Measurements from ENCODE around the gene RAB41. TPM values are rescaled to one million over a fixed set of nuclear protein-coding genes. Genes with fewer than 3 reads are reported as not detected.

Gene RAB41
- total and polyA plus RNA-seq, 7 experiments from 2014 or later: not detected

GRCh38 chrX:70252491-70252890 is 29.5 kb upstream of the RAB41 start:
- Histone ChIP-seq H3K36me3 (ENCODE audit: control insufficient read depth in 2 of 3, insufficient read depth in 3 of 3, low read length in 3 of 3) (no peaks in the 10 kb centered on the region), H3K4me3 (ENCODE audit: low read length) (no peak overlapping the region), H3K9me3 (ENCODE audit: control insufficient read depth in 2 of 3, low read length in 3 of 3) (no peaks in the 10 kb centered on the region), H3K27me3 (ENCODE audit: control insufficient read depth in 2 of 2, insufficient read depth in 2 of 2, low read length in 2 of 2) (no peaks in the 10 kb centered on the region), H3K27ac (ENCODE audit: low read depth, low read length) (no peak overlapping the region), H3K4me1 (ENCODE audit: control insufficient read depth in 2 of 2, insufficient read depth in 2 of 2, low read length in 2 of 2) (no peaks in the 10 kb centered on the region)
- H3K27me3 Mint-ChIP-seq: no peaks in the 10 kb centered on the region
- DNase-seq: no peak
- ChIA-PET CTCF (no interaction called here), POLR2A (interaction anchor here (0.6 to 0.7 kb wide), 2 partner anchors 55 to 218 kb away, joined by 3 to 4 read pairs; no protein-coding TSS in a partner anchor)
- H3K4me1 Mint-ChIP-seq: peaks cover 0 to 6% (median 0%) of the 10 kb centered on the region in 7 donors
- no peak overlapping the region for H3K4me3 Mint-ChIP-seq
- intact Hi-C loops (cut with micrococcal nuclease): no loop called here
- no peaks in the 10 kb centered on the region for H3K9me3 Mint-ChIP-seq
- H3K27ac Mint-ChIP-seq: no peak overlapping the region
- peaks cover 0 to 18% (median 6%) of the 10 kb centered on the region in 5 donors for H3K36me3 Mint-ChIP-seq
- no peak for ATAC-seq

- ChIA-PET POLR2A (no interaction called here), CTCF (no interaction called here)
- peaks cover 0 to 6% (median 0%) of the 10 kb centered on the region in 7 donors for H3K4me1 Mint-ChIP-seq
- no peaks in the 10 kb centered on the region for H3K9me3 Mint-ChIP-seq
- no peak overlapping the region for H3K27ac Mint-ChIP-seq
- H3K9me3 ChIP-seq (ENCODE audit: control insufficient read depth in 2 of 3, low read length in 3 of 3): no peaks in the 10 kb centered on the region
- H3K27me3 Mint-ChIP-seq: no peaks in the 10 kb centered on the region
- no peak for DNase-seq
- H3K27ac ChIP-seq (ENCODE audit: low read depth, low read length): no peak overlapping the region
- H3K4me1 ChIP-seq (ENCODE audit: control insufficient read depth in 2 of 2, insufficient read depth in 2 of 2, low read length in 2 of 2): no peaks in the 10 kb centered on the region
- H3K36me3 ChIP-seq (ENCODE audit: control insufficient read depth in 2 of 3, insufficient read depth in 3 of 3, low read length in 3 of 3): no peaks in the 10 kb centered on the region
- no peaks in the 10 kb centered on the region for H3K27me3 ChIP-seq (ENCODE audit: control insufficient read depth in 2 of 2, insufficient read depth in 2 of 2, low read length in 2 of 2)
- no peak overlapping the region for H3K4me3 ChIP-seq (ENCODE audit: low read length)
- no peak overlapping the region for H3K4me3 Mint-ChIP-seq
- H3K36me3 Mint-ChIP-seq: peaks cover 0 to 18% (median 6%) of the 10 kb centered on the region in 5 donors
- no peak for ATAC-seq
- intact Hi-C loops (cut with micrococcal nuclease): no loop called here
Observed at GRCh38 chrX:70253377-70254062, 28.5 kb upstream of the RAB41 start.

- Histone ChIP-seq H3K27me3 (ENCODE audit: control insufficient read depth in 2 of 2, insufficient read depth in 2 of 2, low read length in 2 of 2) (no peaks in the 10 kb centered on the region), H3K9me3 (ENCODE audit: control insufficient read depth in 2 of 3, low read length in 3 of 3) (no peaks in the 10 kb centered on the region), H3K36me3 (ENCODE audit: control insufficient read depth in 2 of 3, insufficient read depth in 3 of 3, low read length in 3 of 3) (no peaks in the 10 kb centered on the region), H3K27ac (ENCODE audit: low read depth, low read length) (no peak overlapping the region), H3K4me3 (ENCODE audit: low read length) (no peak overlapping the region), H3K4me1 (ENCODE audit: control insufficient read depth in 2 of 2, insufficient read depth in 2 of 2, low read length in 2 of 2) (no peaks in the 10 kb centered on the region)
- Mint-ChIP-seq H3K4me1 (peaks cover 0 to 6% (median 0%) of the 10 kb centered on the region in 7 donors), H3K27ac (no peak overlapping the region), H3K27me3 (no peaks in the 10 kb centered on the region), H3K9me3 (no peaks in the 10 kb centered on the region), H3K4me3 (no peak overlapping the region), H3K36me3 (peaks cover 0 to 18% (median 6%) of the 10 kb centered on the region in 5 donors)
- ChIA-PET POLR2A (no interaction called here), CTCF (no interaction called here)
- ATAC-seq: no peak
- DNase-seq: no peak
- intact Hi-C loops (cut with micrococcal nuclease): no loop called here
Observed at GRCh38 chrX:70254063-70254400, 27.9 kb upstream of the RAB41 start.

- Mint-ChIP-seq H3K4me3 (no peak overlapping the region), H3K36me3 (peaks cover 0 to 21% (median 6%) of the 10 kb centered on the region in 5 donors), H3K4me1 (peaks cover 0 to 6% (median 0%) of the 10 kb centered on the region in 7 donors), H3K9me3 (no peaks in the 10 kb centered on the region), H3K27me3 (no peaks in the 10 kb centered on the region), H3K27ac (no peak overlapping the region)
- no peaks in the 10 kb centered on the region for H3K36me3 ChIP-seq (ENCODE audit: control insufficient read depth in 2 of 3, insufficient read depth in 3 of 3, low read length in 3 of 3)
- CTCF ChIA-PET: no interaction called here
- POLR2A ChIA-PET: no interaction called here
- no peaks in the 10 kb centered on the region for H3K4me1 ChIP-seq (ENCODE audit: control insufficient read depth in 2 of 2, insufficient read depth in 2 of 2, low read length in 2 of 2)
- H3K9me3 ChIP-seq (ENCODE audit: control insufficient read depth in 2 of 3, low read length in 3 of 3): no peaks in the 10 kb centered on the region
- no peak overlapping the region for H3K27ac ChIP-seq (ENCODE audit: low read depth, low read length)
- H3K4me3 ChIP-seq (ENCODE audit: low read length): no peak overlapping the region
- intact Hi-C loops (cut with micrococcal nuclease): no loop called here
- DNase-seq (no peak), ATAC-seq (no peak)
- H3K27me3 ChIP-seq (ENCODE audit: control insufficient read depth in 2 of 2, insufficient read depth in 2 of 2, low read length in 2 of 2): no peaks in the 10 kb centered on the region
Observed at GRCh38 chrX:70254909-70255308, 27.1 kb upstream of the RAB41 start.

GRCh38 chrX:70255452-70255851 is 26.5 kb upstream of the RAB41 start:
- no peak overlapping the region for H3K27ac ChIP-seq (ENCODE audit: low read depth, low read length)
- Mint-ChIP-seq H3K9me3 (no peaks in the 10 kb centered on the region), H3K27ac (no peak overlapping the region), H3K36me3 (peaks cover 0 to 21% (median 6%) of the 10 kb centered on the region in 5 donors), H3K27me3 (no peaks in the 10 kb centered on the region), H3K4me3 (no peak overlapping the region), H3K4me1 (peaks cover 0 to 6% (median 0%) of the 10 kb centered on the region in 7 donors)
- ATAC-seq (no peak), DNase-seq (no peak)
- H3K4me1 ChIP-seq (ENCODE audit: control insufficient read depth in 2 of 2, insufficient read depth in 2 of 2, low read length in 2 of 2): no peaks in the 10 kb centered on the region
- no peaks in the 10 kb centered on the region for H3K9me3 ChIP-seq (ENCODE audit: control insufficient read depth in 2 of 3, low read length in 3 of 3)
- H3K36me3 ChIP-seq (ENCODE audit: control insufficient read depth in 2 of 3, insufficient read depth in 3 of 3, low read length in 3 of 3): no peaks in the 10 kb centered on the region
- intact Hi-C loops (cut with micrococcal nuclease): no loop called here
- ChIA-PET CTCF (no interaction called here), POLR2A (no interaction called here)
- no peaks in the 10 kb centered on the region for H3K27me3 ChIP-seq (ENCODE audit: control insufficient read depth in 2 of 2, insufficient read depth in 2 of 2, low read length in 2 of 2)
- no peak overlapping the region for H3K4me3 ChIP-seq (ENCODE audit: low read length)

- POLR2A ChIA-PET: no interaction called here
- Histone ChIP-seq H3K27ac (ENCODE audit: low read depth, low read length) (no peak overlapping the region), H3K36me3 (ENCODE audit: control insufficient read depth in 2 of 3, insufficient read depth in 3 of 3, low read length in 3 of 3) (no peaks in the 10 kb centered on the region), H3K27me3 (ENCODE audit: control insufficient read depth in 2 of 2, insufficient read depth in 2 of 2, low read length in 2 of 2) (no peaks in the 10 kb centered on the region), H3K9me3 (ENCODE audit: control insufficient read depth in 2 of 3, low read length in 3 of 3) (no peaks in the 10 kb centered on the region), H3K4me3 (ENCODE audit: low read length) (no peak overlapping the region), H3K4me1 (ENCODE audit: control insufficient read depth in 2 of 2, insufficient read depth in 2 of 2, low read length in 2 of 2) (no peaks in the 10 kb centered on the region)
- H3K27ac Mint-ChIP-seq: peak overlapping the region in 1 of 9 donors; percentile 36
- ATAC-seq (no peak), DNase-seq (no peak)
- CTCF ChIA-PET: no interaction called here
- intact Hi-C loops (cut with micrococcal nuclease): no loop called here
- no peak overlapping the region for H3K4me3 Mint-ChIP-seq
- no peaks in the 10 kb centered on the region for H3K27me3 Mint-ChIP-seq
- H3K9me3 Mint-ChIP-seq: no peaks in the 10 kb centered on the region
- H3K36me3 Mint-ChIP-seq: peaks cover 0 to 25% (median 6%) of the 10 kb centered on the region in 5 donors
- peaks cover 0 to 6% (median 0%) of the 10 kb centered on the region in 7 donors for H3K4me1 Mint-ChIP-seq
Observed at GRCh38 chrX:70257423-70258288, 24.3 kb upstream of the RAB41 start.

Measured in naive thymus-derived CD4-positive, alpha-beta T cell (primary cell).